ENCODE data around the gene RAP1GAP2.

DNA sequence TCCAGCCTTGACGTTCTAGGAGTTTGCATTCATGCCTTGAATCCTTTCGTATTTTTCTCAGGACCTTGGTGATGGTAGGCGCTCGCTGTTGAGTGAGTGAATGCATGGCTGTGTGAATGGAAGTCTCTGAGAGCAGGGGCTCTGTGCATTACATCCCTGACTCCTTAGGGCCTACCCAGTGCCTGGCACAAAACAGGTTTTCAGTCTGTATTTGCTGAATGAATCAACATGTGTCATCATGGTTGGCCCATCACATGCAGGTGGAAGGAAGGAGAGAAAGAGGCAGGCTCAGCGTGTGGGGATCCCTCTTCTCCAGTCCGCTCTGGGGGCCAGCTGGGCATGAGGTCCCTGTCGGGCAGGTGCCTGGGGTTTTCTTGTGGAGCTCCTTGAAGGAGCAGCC, 8.7 kb downstream of the RAP1GAP2 start:
- TF ChIP-seq, protein P1, sequence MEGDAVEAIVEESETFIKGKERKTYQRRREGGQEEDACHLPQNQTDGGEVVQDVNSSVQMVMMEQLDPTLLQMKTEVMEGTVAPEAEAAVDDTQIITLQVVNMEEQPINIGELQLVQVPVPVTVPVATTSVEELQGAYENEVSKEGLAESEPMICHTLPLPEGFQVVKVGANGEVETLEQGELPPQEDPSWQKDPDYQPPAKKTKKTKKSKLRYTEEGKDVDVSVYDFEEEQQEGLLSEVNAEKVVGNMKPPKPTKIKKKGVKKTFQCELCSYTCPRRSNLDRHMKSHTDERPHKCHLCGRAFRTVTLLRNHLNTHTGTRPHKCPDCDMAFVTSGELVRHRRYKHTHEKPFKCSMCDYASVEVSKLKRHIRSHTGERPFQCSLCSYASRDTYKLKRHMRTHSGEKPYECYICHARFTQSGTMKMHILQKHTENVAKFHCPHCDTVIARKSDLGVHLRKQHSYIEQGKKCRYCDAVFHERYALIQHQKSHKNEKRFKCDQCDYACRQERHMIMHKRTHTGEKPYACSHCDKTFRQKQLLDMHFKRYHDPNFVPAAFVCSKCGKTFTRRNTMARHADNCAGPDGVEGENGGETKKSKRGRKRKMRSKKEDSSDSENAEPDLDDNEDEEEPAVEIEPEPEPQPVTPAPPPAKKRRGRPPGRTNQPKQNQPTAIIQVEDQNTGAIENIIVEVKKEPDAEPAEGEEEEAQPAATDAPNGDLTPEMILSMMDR (tag by site-specific recombination; IDR thresholded peaks at IDR 0.05): no peak
- TF ChIP-seq, protein P2, sequence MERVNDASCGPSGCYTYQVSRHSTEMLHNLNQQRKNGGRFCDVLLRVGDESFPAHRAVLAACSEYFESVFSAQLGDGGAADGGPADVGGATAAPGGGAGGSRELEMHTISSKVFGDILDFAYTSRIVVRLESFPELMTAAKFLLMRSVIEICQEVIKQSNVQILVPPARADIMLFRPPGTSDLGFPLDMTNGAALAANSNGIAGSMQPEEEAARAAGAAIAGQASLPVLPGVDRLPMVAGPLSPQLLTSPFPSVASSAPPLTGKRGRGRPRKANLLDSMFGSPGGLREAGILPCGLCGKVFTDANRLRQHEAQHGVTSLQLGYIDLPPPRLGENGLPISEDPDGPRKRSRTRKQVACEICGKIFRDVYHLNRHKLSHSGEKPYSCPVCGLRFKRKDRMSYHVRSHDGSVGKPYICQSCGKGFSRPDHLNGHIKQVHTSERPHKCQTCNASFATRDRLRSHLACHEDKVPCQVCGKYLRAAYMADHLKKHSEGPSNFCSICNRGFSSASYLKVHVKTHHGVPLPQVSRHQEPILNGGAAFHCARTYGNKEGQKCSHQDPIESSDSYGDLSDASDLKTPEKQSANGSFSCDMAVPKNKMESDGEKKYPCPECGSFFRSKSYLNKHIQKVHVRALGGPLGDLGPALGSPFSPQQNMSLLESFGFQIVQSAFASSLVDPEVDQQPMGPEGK (tag by site-specific recombination; IDR thresholded peaks at IDR 0.05): no peak
